Activated CD4-positive, alpha-beta T cell treated with anti-CD3 and anti-CD28 coated beads, Interleukin-2, amount 10 ng/mL, durations not matched to agents 24 days and 14 days (primary cell): ENCODE results near the gene SAMD4A. TPM values are rescaled to one million over a fixed set of nuclear protein-coding genes. Genes with fewer than 3 reads are reported as not detected.

Experiments
- DNase-seq: peaks from one replicate; pipeline ENCODE4 v3.0.0; 2022
- H3K27ac Mint-ChIP-seq: one replicate; pipeline ENCODE4 v1.8.0; 2022; ENCODE audit warnings: mild to moderate bottlenecking, mixed read lengths
- H3K27me3 Mint-ChIP-seq: one replicate; pipeline ENCODE4 v1.8.0; 2022; ENCODE audit warnings: mixed read lengths
- H3K36me3 Mint-ChIP-seq: one replicate; pipeline ENCODE4 v1.8.0; 2022; ENCODE audit warnings: low read depth, mild to moderate bottlenecking, mixed read lengths
- H3K4me1 Mint-ChIP-seq: one replicate; pipeline ENCODE4 v1.8.0; 2021; ENCODE audit warnings: mixed read lengths
- H3K4me3 Mint-ChIP-seq: one replicate; pipeline ENCODE4 v1.8.0; 2022; ENCODE audit warnings: mild to moderate bottlenecking, moderate library complexity, mixed read lengths
- H3K9me3 Mint-ChIP-seq: one replicate; pipeline ENCODE4 v1.8.0; 2021; ENCODE audit warnings: mixed read lengths
- intact Hi-C: fragments of 100-400 bp; cut with micrococcal nuclease; formaldehyde crosslinking; loops from one replicate; pipeline ENCODE4 v1.15.1; 2023
- total RNA-seq: library from RNA; stranded (reverse); gene quantifications from 2 replicates; pipeline ENCODE4 v1.2.3, GENCODE V29; 2022

The SAMD4A gene
- total RNA-seq, 1 donor from 2014 or later, result 4.6 TPM

GRCh38 chr14:54712465-54713200 is 145.7 kb downstream of the SAMD4A start:
- Mint-ChIP-seq H3K27me3 (peaks cover 16% of the 10 kb centered on the region), H3K27ac (no peak overlapping the region), H3K36me3 (peaks cover 2% of the 10 kb centered on the region), H3K4me3 (no peak overlapping the region), H3K9me3 (peaks cover 5% of the 10 kb centered on the region), H3K4me1 (peaks cover 15% of the 10 kb centered on the region)
- DNase-seq, result no peak
- intact Hi-C loops, result no loop called here

- Mint-ChIP-seq H3K9me3 (peaks cover 7% of the 10 kb centered on the region), H3K27ac (no peak overlapping the region), H3K27me3 (peaks cover 16% of the 10 kb centered on the region), H3K4me1 (peaks cover 15% of the 10 kb centered on the region), H3K4me3 (no peak overlapping the region), H3K36me3 (peaks cover 2% of the 10 kb centered on the region)
- intact Hi-C loops, result no loop called here
- DNase-seq, result no peak
These were observed 146.5 kb downstream of the SAMD4A start for GRCh38 chr14:54713379-54713778.

GRCh38 chr14:54715239-54715638 is 148.3 kb downstream of the SAMD4A start:
- Mint-ChIP-seq H3K4me3 (no peak overlapping the region), H3K4me1 (peaks cover 15% of the 10 kb centered on the region), H3K27ac (no peak overlapping the region), H3K9me3 (peaks cover 8% of the 10 kb centered on the region), H3K27me3 (peaks cover 21% of the 10 kb centered on the region), H3K36me3 (peaks cover 2% of the 10 kb centered on the region)
- no peak for DNase-seq
- intact Hi-C loops, result no loop called here

GRCh38 chr14:54715811-54716210 is 148.9 kb downstream of the SAMD4A start:
- intact Hi-C loops, result no loop called here
- peaks cover 8% of the 10 kb centered on the region for H3K9me3 Mint-ChIP-seq
- no peak overlapping the region for H3K4me3 Mint-ChIP-seq
- peaks cover 23% of the 10 kb centered on the region for H3K27me3 Mint-ChIP-seq
- DNase-seq, result no peak
- H3K4me1 Mint-ChIP-seq, result peaks cover 16% of the 10 kb centered on the region
- H3K27ac Mint-ChIP-seq, result no peak overlapping the region
- peaks cover 2% of the 10 kb centered on the region for H3K36me3 Mint-ChIP-seq

GRCh38 chr14:54716862-54717261 is 149.9 kb downstream of the SAMD4A start:
- intact Hi-C loops, result no loop called here

GRCh38 chr14:54718046-54718445 is 151.1 kb downstream of the SAMD4A start:
- Mint-ChIP-seq H3K4me3 (no peak overlapping the region), H3K4me1 (peaks cover 15% of the 10 kb centered on the region), H3K27me3 (peaks cover 28% of the 10 kb centered on the region), H3K9me3 (peaks cover 3% of the 10 kb centered on the region), H3K27ac (no peak overlapping the region), H3K36me3 (no peaks in the 10 kb centered on the region)
- intact Hi-C loops, result no loop called here
- DNase-seq, result no peak

More at GRCh38 chr14:54716862-54717261, 149.9 kb downstream of the SAMD4A start:
- H3K27ac Mint-ChIP-seq, result no peak overlapping the region
- H3K4me1 Mint-ChIP-seq, result peaks cover 13% of the 10 kb centered on the region
- H3K27me3 Mint-ChIP-seq, result peaks cover 24% of the 10 kb centered on the region
- peaks cover 3% of the 10 kb centered on the region for H3K9me3 Mint-ChIP-seq
- no peaks in the 10 kb centered on the region for H3K36me3 Mint-ChIP-seq
- DNase-seq, result no peak
- H3K4me3 Mint-ChIP-seq, result no peak overlapping the region

GRCh38 chr14:54719406-54719805 is 152.5 kb downstream of the SAMD4A start:
- Mint-ChIP-seq H3K27ac (no peak overlapping the region), H3K4me1 (peaks cover 16% of the 10 kb centered on the region), H3K4me3 (no peak overlapping the region), H3K9me3 (peaks cover 3% of the 10 kb centered on the region), H3K36me3 (no peaks in the 10 kb centered on the region), H3K27me3 (peaks cover 30% of the 10 kb centered on the region)
- no peak for DNase-seq
- intact Hi-C loops, result no loop called here

GRCh38 chr14:54722791-54723432 is 156.0 kb downstream of the SAMD4A start:
- no peak for DNase-seq
- no peak overlapping the region for H3K27ac Mint-ChIP-seq
- H3K27me3 Mint-ChIP-seq, result peaks cover 34% of the 10 kb centered on the region
- no peaks in the 10 kb centered on the region for H3K36me3 Mint-ChIP-seq
- intact Hi-C loops, result no loop called here
- H3K4me1 Mint-ChIP-seq, result peaks cover 16% of the 10 kb centered on the region
- H3K4me3 Mint-ChIP-seq, result no peak overlapping the region
- peaks cover 3% of the 10 kb centered on the region for H3K9me3 Mint-ChIP-seq

GRCh38 chr14:54724123-54724522 is 157.2 kb downstream of the SAMD4A start:
- no peak for DNase-seq
- Mint-ChIP-seq H3K4me3 (no peak overlapping the region), H3K36me3 (no peaks in the 10 kb centered on the region), H3K27me3 (peaks cover 41% of the 10 kb centered on the region), H3K4me1 (peaks cover 25% of the 10 kb centered on the region), H3K27ac (no peak overlapping the region), H3K9me3 (no peaks in the 10 kb centered on the region)
- intact Hi-C loops, result no loop called here

GRCh38 chr14:54724676-54725325 is 157.9 kb downstream of the SAMD4A start:
- Mint-ChIP-seq H3K27ac (no peak overlapping the region), H3K27me3 (peaks cover 41% of the 10 kb centered on the region), H3K4me3 (no peak overlapping the region), H3K4me1 (peaks cover 32% of the 10 kb centered on the region), H3K36me3 (no peaks in the 10 kb centered on the region), H3K9me3 (no peaks in the 10 kb centered on the region)
- intact Hi-C loops, result no loop called here
- DNase-seq, result no peak

GRCh38 chr14:54725998-54726397 is 159.1 kb downstream of the SAMD4A start:
- no peaks in the 10 kb centered on the region for H3K36me3 Mint-ChIP-seq
- no peak for DNase-seq
- H3K4me3 Mint-ChIP-seq, result no peak overlapping the region
- peaks cover 34% of the 10 kb centered on the region for H3K27me3 Mint-ChIP-seq
- H3K4me1 Mint-ChIP-seq, result peaks cover 39% of the 10 kb centered on the region
- no peak overlapping the region for H3K27ac Mint-ChIP-seq
- intact Hi-C loops, result no loop called here
- no peaks in the 10 kb centered on the region for H3K9me3 Mint-ChIP-seq

- intact Hi-C loops, result no loop called here
- Mint-ChIP-seq H3K36me3 (no peaks in the 10 kb centered on the region), H3K9me3 (no peaks in the 10 kb centered on the region), H3K4me3 (no peak overlapping the region), H3K27me3 (peaks cover 36% of the 10 kb centered on the region), H3K27ac (no peak overlapping the region), H3K4me1 (peaks cover 33% of the 10 kb centered on the region)
- no peak for DNase-seq
These were observed 161.0 kb downstream of the SAMD4A start for GRCh38 chr14:54727929-54728328.

GRCh38 chr14:54728700-54729527 is 162.0 kb downstream of the SAMD4A start:
- Mint-ChIP-seq H3K36me3 (no peaks in the 10 kb centered on the region), H3K27me3 (peaks cover 36% of the 10 kb centered on the region), H3K4me1 (peaks cover 37% of the 10 kb centered on the region), H3K9me3 (no peaks in the 10 kb centered on the region), H3K4me3 (peak overlapping the region; percentile 70), H3K27ac (no peak overlapping the region)
- DNase-seq, result no peak
- intact Hi-C loops, result no loop called here
